Tongue (tissue), 3 donors: ENCODE measurements around the gene CA5A. TPM values are rescaled to one million over a fixed set of nuclear protein-coding genes. Genes with fewer than 3 reads are reported as not detected.

Experiments used
- DNase-seq: peaks from one replicate; pipeline ENCODE4 v3.0.0-alpha.2; 2015
- small RNA-seq: library from RNA; depleted of rRNA; stranded (forward); fragments of <200 nt; gene quantifications from one replicate; pipeline ENCODE3, GENCODE V24; 2014; ENCODE audit warnings: low replicate concordance
- total RNA-seq: library from RNA; depleted of rRNA; stranded (reverse); fragments of >200 nt; gene quantifications from one replicate; pipeline ENCODE4 v1.2.3, GENCODE V29; 2014

Gene CA5A
- total RNA-seq, 1 donor from 2014 or later = not detected

DNA sequence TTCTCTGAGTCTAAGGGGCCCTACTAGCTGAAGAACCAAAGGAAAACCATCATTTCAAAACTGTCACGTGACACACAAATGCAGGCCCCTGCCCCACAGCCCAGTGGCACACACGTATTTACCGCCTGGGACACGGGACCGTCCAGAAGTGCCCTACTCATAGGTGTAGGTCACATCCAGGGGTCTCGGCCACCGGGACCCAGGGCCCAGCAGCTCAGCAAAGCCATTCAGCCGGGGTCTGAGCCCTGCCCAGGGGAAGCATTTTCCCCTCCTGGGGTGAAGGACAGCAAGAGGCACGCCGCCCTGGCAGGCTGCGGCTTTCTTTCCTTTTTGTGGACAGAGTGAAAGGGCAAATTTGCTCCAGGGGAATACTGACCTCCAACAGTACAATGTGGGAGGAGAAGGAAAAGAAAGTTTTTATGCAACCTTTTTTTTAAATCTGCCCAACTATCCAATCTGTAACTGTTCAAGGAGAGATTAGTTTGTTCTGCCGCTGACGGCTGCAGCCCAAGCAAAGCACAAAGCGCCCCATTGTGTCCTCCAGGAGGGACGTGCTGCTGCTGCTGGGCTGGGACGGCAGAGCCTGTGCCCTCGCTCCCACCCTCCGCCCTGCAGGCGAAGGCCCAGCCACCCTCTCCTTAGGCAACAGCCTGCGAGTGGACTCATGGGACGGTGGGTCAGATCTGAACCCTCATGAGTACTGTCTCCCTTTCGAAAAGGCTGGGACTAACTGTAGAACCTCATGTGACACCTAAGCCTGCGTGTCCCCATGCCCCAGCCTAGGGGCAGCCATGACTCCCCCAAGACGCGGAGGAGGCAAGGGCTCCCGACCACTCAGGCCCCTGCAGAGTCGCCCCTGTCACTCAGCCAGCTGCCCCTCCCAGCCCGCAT, 88.3 kb downstream of the CA5A start:
- DNase-seq = peak; percentile 84

DNA sequence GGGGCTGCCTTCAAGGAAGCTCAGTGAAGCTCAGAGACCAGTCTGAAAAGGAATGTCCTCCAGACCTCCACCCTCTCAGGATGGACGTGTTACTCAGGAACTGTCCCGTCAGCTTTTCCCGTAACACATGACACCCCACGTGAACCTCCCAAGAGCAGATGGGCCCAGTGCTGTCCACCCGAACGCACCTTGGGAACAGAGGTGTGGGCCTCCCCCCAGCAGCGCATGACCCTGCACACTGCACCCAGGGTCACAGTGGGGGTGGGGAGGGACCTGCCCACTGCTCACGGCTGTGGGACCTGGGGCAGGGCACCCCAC, 88.9 kb downstream of the CA5A start:
- no peak for DNase-seq

DNA sequence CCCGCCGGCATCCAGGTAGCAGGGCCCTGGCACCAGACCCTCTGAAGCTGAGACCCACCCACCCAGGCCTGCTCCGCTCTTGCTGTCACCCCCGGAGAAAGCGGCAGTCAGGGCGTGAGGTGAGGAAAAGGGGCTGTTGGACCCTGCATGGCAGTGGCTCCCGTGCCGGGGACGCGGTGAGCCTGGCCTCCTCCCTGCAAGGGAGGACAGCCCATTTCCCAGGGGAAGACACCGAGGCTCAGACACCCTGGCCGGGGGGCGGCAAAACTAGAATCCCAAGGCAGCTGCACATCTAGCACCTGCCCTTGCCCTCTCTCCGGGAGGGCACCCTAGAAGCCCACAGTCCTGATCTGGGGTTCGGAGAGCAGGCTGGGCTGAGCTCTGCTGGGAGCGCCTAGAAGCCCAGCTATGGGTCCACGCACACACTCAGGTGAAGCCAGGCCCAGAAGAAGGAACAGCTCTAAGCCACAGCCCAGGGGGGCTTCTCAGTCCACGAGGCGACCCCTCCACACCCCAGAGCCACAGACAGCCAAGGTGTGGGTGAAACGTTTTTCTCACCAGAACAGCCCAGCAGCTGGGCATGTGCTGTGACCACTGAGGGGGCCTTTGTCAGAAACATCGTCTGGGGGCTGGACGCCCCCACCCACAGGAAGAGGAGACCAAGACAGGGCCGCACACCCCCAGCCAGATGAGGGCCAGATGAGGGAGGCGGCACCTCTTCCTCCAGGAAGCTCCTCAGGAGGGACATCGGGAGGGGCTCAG, 89.4 kb downstream of the CA5A start:
- DNase-seq = no peak

DNA sequence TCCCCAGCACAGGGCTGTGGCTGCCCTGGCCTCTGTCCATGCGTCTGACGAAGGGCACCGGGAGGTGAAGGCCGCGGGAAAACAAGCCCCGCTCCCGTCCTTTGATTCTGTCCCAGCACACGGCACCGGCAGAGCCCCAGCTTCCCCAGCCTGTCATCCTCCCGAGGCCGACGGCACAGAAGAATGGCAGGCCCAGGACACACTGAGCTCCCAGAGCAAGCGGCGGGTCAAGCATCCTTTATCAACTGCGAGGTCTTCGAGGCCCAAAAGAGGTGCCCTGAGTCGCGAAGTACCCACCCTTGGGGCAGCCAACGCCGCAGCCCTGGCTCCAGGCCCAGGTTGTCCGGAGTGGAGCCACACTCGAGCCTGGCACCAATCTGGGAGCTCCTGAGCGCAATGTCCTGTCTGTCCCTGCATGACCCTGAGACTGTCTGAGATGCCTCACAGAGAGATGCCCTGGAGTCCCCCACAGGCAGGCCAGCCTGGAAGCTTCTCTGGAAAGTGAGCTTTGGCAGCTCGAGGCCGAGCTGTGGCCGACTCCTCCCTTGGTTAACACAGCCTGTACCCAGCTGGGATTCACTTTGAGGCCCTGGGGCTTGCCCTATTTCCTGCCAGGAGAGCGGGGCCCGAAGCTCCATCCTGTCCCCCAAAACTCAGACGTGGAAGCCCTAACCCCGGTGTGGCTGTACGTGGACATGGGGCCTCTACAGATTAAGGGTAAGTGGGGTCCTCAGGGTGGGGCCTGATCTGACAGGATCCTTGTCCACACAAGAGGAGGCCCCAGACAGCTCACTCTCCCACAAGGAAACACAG, 90.3 kb downstream of the CA5A start:
- DNase-seq = no peak

- no peak for DNase-seq
Measured at GRCh38 chr16:87845213-87845612, 91.1 kb downstream of the CA5A start.

GRCh38 chr16:87844809-87845208, 91.5 kb downstream of the CA5A start:
- no peak for DNase-seq

- DNase-seq = no peak
Measured at GRCh38 chr16:87844120-87844733, 92.1 kb downstream of the CA5A start.

GRCh38 chr16:87843678-87844105, 92.6 kb downstream of the CA5A start:
- no peak for DNase-seq

GRCh38 chr16:87842209-87842869, 94.0 kb downstream of the CA5A start:
- DNase-seq = no peak

- no peak for DNase-seq
Measured at GRCh38 chr16:87841340-87842208, 94.8 kb downstream of the CA5A start.

DNA sequence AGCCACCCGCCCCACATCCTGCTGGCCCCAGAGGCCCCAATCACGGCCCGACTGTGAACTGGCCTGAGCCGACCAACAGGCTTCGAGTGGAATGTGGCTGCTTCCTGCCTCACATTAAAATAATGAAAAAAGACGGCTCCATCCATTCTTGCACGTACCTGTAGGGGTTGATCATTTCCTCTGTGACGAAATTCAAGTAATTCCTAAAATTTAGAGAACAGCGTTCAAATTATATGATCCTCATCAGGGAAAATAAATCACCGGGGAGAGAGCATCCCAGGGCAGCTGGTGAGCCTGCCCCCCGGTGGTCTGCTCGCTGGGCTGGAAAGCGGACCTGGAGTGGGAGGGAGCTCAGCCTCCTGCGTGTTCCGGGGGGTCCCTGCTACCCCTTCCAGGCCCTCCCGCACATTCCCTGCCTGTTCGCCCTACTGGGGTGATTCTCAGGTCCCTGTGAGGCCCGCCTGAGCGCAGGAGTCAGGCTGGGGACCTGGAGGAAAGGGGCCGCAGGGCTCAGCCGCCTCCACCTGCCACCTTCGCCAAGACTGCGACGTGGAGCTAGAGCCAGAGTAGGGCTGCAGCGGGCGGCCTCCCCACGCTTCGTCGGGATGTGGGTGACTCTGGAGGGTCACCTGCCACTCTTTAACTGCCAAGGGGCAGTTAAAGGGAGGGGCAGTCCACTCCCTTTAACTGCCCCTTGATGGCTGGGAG, 95.9 kb downstream of the CA5A start:
- no peak for DNase-seq

GRCh38 chr16:87839542-87840270, 96.6 kb downstream of the CA5A start:
- no peak for DNase-seq

- DNase-seq = no peak
Measured at GRCh38 chr16:87838643-87839541, 97.4 kb downstream of the CA5A start.

Small RNA genes lying within 50 kb of the gene (small RNA-seq; reads per million reads assigned to genes)
- gene AC127455.1 = not detected

Other genes with a start within 250 kb of the CA5A start
- 14.7 TPM for gene KLHDC4, start 170.5 kb downstream of the CA5A start, total RNA-seq
- gene SLC7A5, start 67.0 kb downstream of the CA5A start, total RNA-seq = 14.5 TPM
- 35.2 TPM for gene BANP, start 14.9 kb upstream of the CA5A start, total RNA-seq